HEK293 (cell line): ENCODE data around the gene DENND4B.
A peak's percentile ranks its signal among the peaks of the same experiment; 100 is the strongest.

Experiments used
- CTCF ChIA-PET: fragments of 350-600 bp; formaldehyde crosslinking; extraction: SDS; loops from one replicate; lab custom pipeline; 2021; ENCODE audit warnings: antibody characterized with exemption; lab: Yijun Ruan, JAX
- POLR2A ChIA-PET: fragments of 300-600 bp; formaldehyde crosslinking; extraction: SDS; loops from one replicate; lab custom pipeline; 2020; ENCODE audit warnings: antibody characterized with exemption, inconsistent platforms; lab: Yijun Ruan, JAX
- H3K27ac ChIP-seq: fragments of 200-500 bp; sonication (Bioruptor generic); 2 replicates; pipeline ENCODE4 v1.5.1; 2014; ENCODE audit warnings: low read depth, low read length, control low read depth, inconsistent platforms; ENCODE audit errors: extremely low read depth
- H3K36me3 ChIP-seq, 2 experiments: fragments of 200-500 bp in 1 of 2; sonication (Bioruptor generic) in 1 of 2; 1 replicate in 1 of 2; 2 replicates in 1 of 2; pipeline ENCODE4 v1.5.1; 2014 to 2017; ENCODE audit warnings: inconsistent platforms in 2 of 2, low read length in 2 of 2; ENCODE audit not compliant: control insufficient read depth in 2 of 2, insufficient read depth in 1 of 2
- H3K4me1 ChIP-seq: fragments of 200-500 bp; sonication (Bioruptor generic); 2 replicates; pipeline ENCODE4 v1.5.1; 2014; ENCODE audit warnings: mild to moderate bottlenecking, low read length, inconsistent platforms; ENCODE audit not compliant: control insufficient read depth, insufficient read depth
- H3K4me3 ChIP-seq: 2 replicates; pipeline ENCODE4 v1.5.1; 2011; ENCODE audit warnings: low read depth, mild to moderate bottlenecking, control low read depth, low read length, moderate library complexity
- H3K9me3 ChIP-seq: fragments of 200-500 bp; sonication (Bioruptor generic); 2 replicates; pipeline ENCODE4 v1.5.1; 2014; ENCODE audit warnings: low read depth, low read length, inconsistent platforms; ENCODE audit not compliant: control insufficient read depth, insufficient read depth
- BCL11A ChIP-seq: fragments of 450-650 bp; formaldehyde crosslinking; IDR thresholded peaks from 2 replicates; pipeline ENCODE4 v1.5.1; 2016; ENCODE audit warnings: low read depth, missing biosample characterization, missing genetic modification characterization
- BCL11B ChIP-seq: fragments of 450-650 bp; formaldehyde crosslinking; IDR thresholded peaks from 2 replicates; pipeline ENCODE4 v1.5.1; 2016; ENCODE audit warnings: low read depth, missing biosample characterization, missing genetic modification characterization
- EGR2 ChIP-seq: fragments of 450-650 bp; formaldehyde crosslinking; IDR thresholded peaks from 2 replicates; pipeline ENCODE4 v1.5.1; 2016; ENCODE audit warnings: low read depth, missing biosample characterization, missing genetic modification characterization
- HOXD13 ChIP-seq: sonication (generic); formaldehyde crosslinking; IDR thresholded peaks from 2 replicates; pipeline ENCODE4 v1.8.0; 2022; ENCODE audit warnings: missing genetic modification reagents, borderline replicate concordance
- OSR2 ChIP-seq: fragments of 450-650 bp; formaldehyde crosslinking; IDR thresholded peaks from 2 replicates; pipeline ENCODE4 v1.5.1; 2016; ENCODE audit warnings: missing biosample characterization, missing genetic modification characterization
- TCF7L2 ChIP-seq: IDR thresholded peaks from 2 replicates; pipeline ENCODE4 v1.6.1; 2011; ENCODE audit warnings: low read depth, mild to moderate bottlenecking, inconsistent platforms, low read length, moderate library complexity, borderline replicate concordance
- ZBTB1 ChIP-seq: fragments of 450-650 bp; formaldehyde crosslinking; IDR thresholded peaks from 2 replicates; pipeline ENCODE4 v1.5.1; 2016; ENCODE audit warnings: missing biosample characterization, missing genetic modification characterization
- ZEB2 ChIP-seq: fragments of 450-650 bp; formaldehyde crosslinking; IDR thresholded peaks from 2 replicates; pipeline ENCODE4 v1.5.1; 2016; ENCODE audit warnings: missing biosample characterization, missing genetic modification characterization
- ZNF2 ChIP-seq: fragments of 450-650 bp; formaldehyde crosslinking; IDR thresholded peaks from 2 replicates; pipeline ENCODE4 v1.5.1; 2016; ENCODE audit warnings: missing biosample characterization, missing genetic modification characterization
- ZNF211 ChIP-seq: fragments of 450-650 bp; formaldehyde crosslinking; IDR thresholded peaks from 2 replicates; pipeline ENCODE4 v1.5.1; 2016; ENCODE audit warnings: low read depth, missing biosample characterization, missing genetic modification characterization
- ZNF341 ChIP-seq: fragments of 450-650 bp; formaldehyde crosslinking; IDR thresholded peaks from 2 replicates; pipeline ENCODE4; 2016; ENCODE audit warnings: low read depth, missing biosample characterization, missing genetic modification characterization
- ZNF37A ChIP-seq: fragments of 450-650 bp; IDR thresholded peaks from 2 replicates; pipeline ENCODE4 v1.5.1; 2018; ENCODE audit warnings: missing biosample characterization, missing genetic modification characterization
- ZNF423 ChIP-seq: fragments of 450-650 bp; formaldehyde crosslinking; IDR thresholded peaks from 2 replicates; pipeline ENCODE4 v1.5.1; 2016; ENCODE audit warnings: missing biosample characterization, missing genetic modification characterization
- ZNF473 ChIP-seq: fragments of 450-650 bp; formaldehyde crosslinking; IDR thresholded peaks from 2 replicates; pipeline ENCODE4 v1.5.1; 2017; ENCODE audit warnings: missing biosample characterization, missing genetic modification characterization
- ZNF585B ChIP-seq: fragments of 450-650 bp; formaldehyde crosslinking; IDR thresholded peaks from 2 replicates; pipeline ENCODE4 v1.5.1; 2016; ENCODE audit warnings: missing biosample characterization, missing genetic modification characterization
- ZNF621 ChIP-seq: fragments of 450-650 bp; formaldehyde crosslinking; IDR thresholded peaks from 2 replicates; pipeline ENCODE4 v1.5.1; 2017; ENCODE audit warnings: missing biosample characterization, missing genetic modification characterization
- ZNF623 ChIP-seq: fragments of 450-650 bp; formaldehyde crosslinking; IDR thresholded peaks from 2 replicates; pipeline ENCODE4 v1.5.1; 2016; ENCODE audit warnings: missing biosample characterization, missing genetic modification characterization
- ZNF629 ChIP-seq: fragments of 450-650 bp; formaldehyde crosslinking; IDR thresholded peaks from 2 replicates; pipeline ENCODE4 v1.5.1; 2017; ENCODE audit warnings: missing biosample characterization, missing genetic modification characterization
- ZNF658 ChIP-seq: fragments of 450-650 bp; formaldehyde crosslinking; IDR thresholded peaks from 2 replicates; pipeline ENCODE4; 2016; ENCODE audit warnings: missing biosample characterization, missing genetic modification characterization
- ZNF670 ChIP-seq: fragments of 450-650 bp; formaldehyde crosslinking; IDR thresholded peaks from 2 replicates; pipeline ENCODE4 v1.5.1; 2016; ENCODE audit warnings: missing biosample characterization, missing genetic modification characterization, low read depth
- ZNF707 ChIP-seq: fragments of 450-650 bp; formaldehyde crosslinking; IDR thresholded peaks from 2 replicates; pipeline ENCODE4 v1.5.1; 2016; ENCODE audit warnings: missing biosample characterization, missing genetic modification characterization
- ZNF777 ChIP-seq: fragments of 450-650 bp; formaldehyde crosslinking; IDR thresholded peaks from 2 replicates; pipeline ENCODE4 v1.5.1; 2017; ENCODE audit warnings: missing biosample characterization, missing genetic modification characterization, borderline replicate concordance
- TF ChIP-seq, protein P1 (sequence below): fragments of 450-650 bp; IDR thresholded peaks from 2 replicates; pipeline ENCODE4 v1.5.1; 2018; ENCODE audit warnings: missing biosample characterization, mild to moderate bottlenecking, missing genetic modification characterization
- TF ChIP-seq, protein P2 (sequence below): fragments of 450-650 bp; formaldehyde crosslinking; IDR thresholded peaks from 2 replicates; pipeline ENCODE4 v1.5.1; 2016; ENCODE audit warnings: missing biosample characterization, missing genetic modification characterization

DENND4B gene

GRCh38 chr1:153936011-153936802 is 10.3 kb downstream of the DENND4B start:
- H3K27ac ChIP-seq = no peak overlapping the region
- H3K4me3 ChIP-seq = no peak overlapping the region
- POLR2A ChIA-PET = no interaction called here
- H3K4me1 ChIP-seq = no peaks in the 10 kb centered on the region
- TF ChIP-seq EGR2 (tag by site-specific recombination) (no peak), ZEB2 (no peak), ZNF37A (no peak), ZNF473 (tag by site-specific recombination) (no peak), BCL11A (no peak), ZNF658 (no peak), ZNF629 (tag by site-specific recombination) (no peak)
- TF ChIP-seq, protein P1, sequence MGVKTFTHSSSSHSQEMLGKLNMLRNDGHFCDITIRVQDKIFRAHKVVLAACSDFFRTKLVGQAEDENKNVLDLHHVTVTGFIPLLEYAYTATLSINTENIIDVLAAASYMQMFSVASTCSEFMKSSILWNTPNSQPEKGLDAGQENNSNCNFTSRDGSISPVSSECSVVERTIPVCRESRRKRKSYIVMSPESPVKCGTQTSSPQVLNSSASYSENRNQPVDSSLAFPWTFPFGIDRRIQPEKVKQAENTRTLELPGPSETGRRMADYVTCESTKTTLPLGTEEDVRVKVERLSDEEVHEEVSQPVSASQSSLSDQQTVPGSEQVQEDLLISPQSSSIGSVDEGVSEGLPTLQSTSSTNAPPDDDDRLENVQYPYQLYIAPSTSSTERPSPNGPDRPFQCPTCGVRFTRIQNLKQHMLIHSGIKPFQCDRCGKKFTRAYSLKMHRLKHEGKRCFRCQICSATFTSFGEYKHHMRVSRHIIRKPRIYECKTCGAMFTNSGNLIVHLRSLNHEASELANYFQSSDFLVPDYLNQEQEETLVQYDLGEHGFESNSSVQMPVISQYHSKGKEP = no peak
- TF ChIP-seq, protein P2, sequence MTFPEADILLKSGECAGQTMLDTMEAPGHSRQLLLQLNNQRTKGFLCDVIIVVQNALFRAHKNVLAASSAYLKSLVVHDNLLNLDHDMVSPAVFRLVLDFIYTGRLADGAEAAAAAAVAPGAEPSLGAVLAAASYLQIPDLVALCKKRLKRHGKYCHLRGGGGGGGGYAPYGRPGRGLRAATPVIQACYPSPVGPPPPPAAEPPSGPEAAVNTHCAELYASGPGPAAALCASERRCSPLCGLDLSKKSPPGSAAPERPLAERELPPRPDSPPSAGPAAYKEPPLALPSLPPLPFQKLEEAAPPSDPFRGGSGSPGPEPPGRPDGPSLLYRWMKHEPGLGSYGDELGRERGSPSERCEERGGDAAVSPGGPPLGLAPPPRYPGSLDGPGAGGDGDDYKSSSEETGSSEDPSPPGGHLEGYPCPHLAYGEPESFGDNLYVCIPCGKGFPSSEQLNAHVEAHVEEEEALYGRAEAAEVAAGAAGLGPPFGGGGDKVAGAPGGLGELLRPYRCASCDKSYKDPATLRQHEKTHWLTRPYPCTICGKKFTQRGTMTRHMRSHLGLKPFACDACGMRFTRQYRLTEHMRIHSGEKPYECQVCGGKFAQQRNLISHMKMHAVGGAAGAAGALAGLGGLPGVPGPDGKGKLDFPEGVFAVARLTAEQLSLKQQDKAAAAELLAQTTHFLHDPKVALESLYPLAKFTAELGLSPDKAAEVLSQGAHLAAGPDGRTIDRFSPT (tag by site-specific recombination) = no peak
- CTCF ChIA-PET = no interaction called here
- no peaks in the 10 kb centered on the region for H3K9me3 ChIP-seq
- H3K36me3 ChIP-seq = peaks cover 4 to 88% of the 10 kb centered on the region in 2 experiments; a peak in 2 of 3 replicates

DNA sequence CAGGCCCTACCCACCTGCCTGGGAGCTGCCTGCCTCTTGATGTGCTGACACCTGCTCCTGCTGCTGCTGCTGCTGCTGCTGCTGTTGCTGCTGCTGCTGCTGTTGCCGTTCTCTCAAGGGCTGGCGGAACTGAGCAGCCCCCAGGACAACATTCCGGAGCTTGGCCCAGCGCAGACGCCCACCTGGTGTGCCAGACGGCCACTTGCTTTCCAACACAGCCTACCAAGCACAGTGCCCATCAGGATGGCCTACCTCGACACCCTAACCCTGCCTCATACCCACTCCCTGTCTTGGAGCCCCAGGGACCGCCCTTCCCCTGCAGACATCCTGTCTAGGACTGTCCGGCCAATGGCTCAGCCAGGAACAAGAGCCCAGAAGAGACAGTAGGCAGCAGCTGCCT is 11.8 kb downstream of the DENND4B start:
- Histone ChIP-seq H3K4me3 (no peak overlapping the region), H3K27ac (no peak overlapping the region), H3K36me3 (peaks cover 4 to 88% of the 10 kb centered on the region in 2 experiments; a peak in 2 of 3 replicates), H3K9me3 (no peaks in the 10 kb centered on the region), H3K4me1 (no peaks in the 10 kb centered on the region)
- ChIA-PET POLR2A (interaction anchor here (1.4 kb wide), 1 partner anchor 11 kb away, joined by 6 read pairs; the partner anchor contains the start of gene GATAD2B), CTCF (interaction anchor here (0.6 to 1.2 kb wide), 3 partner anchors 11 to 20 kb away, joined by 3 read pairs; no protein-coding TSS in a partner anchor)
- TF ChIP-seq ZNF670 = no peak
- peak; percentile 21; the same call in 1 of the 2 replicates for TF ChIP-seq OSR2 (tag by site-specific recombination)

DNA sequence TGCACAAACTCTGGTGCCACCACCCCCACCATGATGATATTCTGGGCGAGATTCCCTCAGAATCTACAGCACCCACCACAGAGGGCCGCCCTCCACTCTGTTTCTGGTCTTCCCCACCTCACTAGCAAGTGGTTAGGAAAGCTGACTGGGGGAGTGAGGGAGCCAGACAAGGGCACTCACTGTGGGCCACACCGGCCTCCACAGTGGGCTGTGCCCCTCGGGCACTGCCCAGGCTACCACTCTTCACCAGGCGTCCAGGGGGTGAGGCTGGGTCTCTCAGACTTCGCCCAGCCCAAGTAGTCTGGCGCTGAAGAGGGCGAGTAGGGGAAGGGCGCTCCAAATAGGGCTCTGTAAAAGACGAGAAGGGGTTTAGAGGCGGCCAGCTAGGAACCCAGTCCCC is 12.6 kb downstream of the DENND4B start:
- CTCF ChIA-PET = interaction anchor here (0.6 to 1.2 kb wide), 3 partner anchors 11 to 21 kb away, joined by 3 read pairs; no protein-coding TSS in a partner anchor
- Histone ChIP-seq H3K9me3 (no peaks in the 10 kb centered on the region), H3K4me1 (no peaks in the 10 kb centered on the region), H3K27ac (no peak overlapping the region), H3K4me3 (no peak overlapping the region), H3K36me3 (peaks cover 4 to 82% of the 10 kb centered on the region in 2 experiments; a peak in 2 of 3 replicates)
- TF ChIP-seq ZNF585B (tag by site-specific recombination) (no peak), BCL11B (tag by site-specific recombination) (no peak), ZNF341 (tag by site-specific recombination) (no peak), ZNF777 (no peak), ZNF621 (tag by site-specific recombination) (no peak), ZNF423 (tag by site-specific recombination) (no peak), ZNF707 (tag by site-specific recombination) (no peak), ZNF2 (tag by site-specific recombination) (no peak), ZNF211 (tag by site-specific recombination) (no peak), HOXD13 (CRISPR knock-in tag) (no peak), ZNF623 (tag by site-specific recombination) (no peak), TCF7L2 (no peak), ZBTB1 (tag by site-specific recombination) (no peak)
- POLR2A ChIA-PET = interaction anchor here (0.5 to 1.4 kb wide), 2 partner anchors 9 to 11 kb away, joined by 4 to 6 read pairs; partner anchors contain the start of gene GATAD2B
